GM18526 (cell line): ENCODE data around the gene PRKCB.

Source experiments
- POLR2A ChIP-seq: IDR thresholded peaks from 3 replicates; pipeline ENCODE4 v1.6.1; 2011; ENCODE audit not compliant: insufficient read length; ENCODE audit errors: extremely low read depth

PRKCB gene

GRCh38 chr16:24208710-24209109 is 372.9 kb downstream of the PRKCB start:
- no peak for TF ChIP-seq POLR2A

GRCh38 chr16:24214992-24215391 is 379.2 kb downstream of the PRKCB start:
- TF ChIP-seq POLR2A = no peak

GRCh38 chr16:24216961-24217360 is 381.2 kb downstream of the PRKCB start:
- TF ChIP-seq POLR2A = no peak

- TF ChIP-seq POLR2A = no peak
Observed at GRCh38 chr16:24217461-24217860, 381.7 kb downstream of the PRKCB start.

GRCh38 chr16:24218299-24218698 is 382.5 kb downstream of the PRKCB start:
- TF ChIP-seq POLR2A = no peak

GRCh38 chr16:24221219-24221618 is 385.4 kb downstream of the PRKCB start:
- no peak for TF ChIP-seq POLR2A

GRCh38 chr16:24228514-24228913 is 392.7 kb downstream of the PRKCB start:
- TF ChIP-seq POLR2A = no peak

- TF ChIP-seq POLR2A = no peak
Observed at GRCh38 chr16:24232936-24233335, 397.2 kb downstream of the PRKCB start.

GRCh38 chr16:24234737-24235136 is 399.0 kb downstream of the PRKCB start:
- no peak for TF ChIP-seq POLR2A

GRCh38 chr16:24235806-24236205 is 400.0 kb downstream of the PRKCB start:
- TF ChIP-seq POLR2A = no peak

- no peak for TF ChIP-seq POLR2A
Observed at GRCh38 chr16:24246911-24247607, 411.3 kb downstream of the PRKCB start.

- no peak for TF ChIP-seq POLR2A
Observed at GRCh38 chr16:24253192-24253591, 417.4 kb downstream of the PRKCB start.

- TF ChIP-seq POLR2A = no peak
Observed at GRCh38 chr16:24255456-24256371, 419.9 kb downstream of the PRKCB start, which contains the start of gene CACNG3. Gene CACNG3, plus strand, starts transcription at chr16:24256335. Its CDS starts 420 bp downstream, at chr16:24256755.

- TF ChIP-seq POLR2A = no peak
Observed at GRCh38 chr16:24257958-24258357, 422.2 kb downstream of the PRKCB start.

- no peak for TF ChIP-seq POLR2A
Observed at GRCh38 chr16:24258791-24259190, 423.0 kb downstream of the PRKCB start.

- no peak for TF ChIP-seq POLR2A
Observed at GRCh38 chr16:24262816-24263215, 427.0 kb downstream of the PRKCB start.
